Thyroid gland (tissue), 4 donors: ENCODE results near the gene MTHFR. TPM values are rescaled to one million over a fixed set of nuclear protein-coding genes. Genes with fewer than 3 reads are reported as not detected.

ENCODE experiments used
- DNase-seq, 2 donors: peaks; one replicate each; pipeline ENCODE4 v3.0.0-alpha.2; 2019
- H3K27ac ChIP-seq, 3 donors: fragments of 200-600 bp; sonication (generic); 1 replicate in 2 of 3; 2 replicates in 1 of 3; pipeline ENCODE4 v1.5.1; 2016 to 2019; ENCODE audit warnings: mild to moderate bottlenecking in 1 of 3, moderate library complexity in 1 of 3
- H3K27me3 ChIP-seq: fragments of 200-600 bp; sonication (generic); one replicate; pipeline ENCODE4 v1.5.1; 2019
- H3K36me3 ChIP-seq, 2 donors: fragments of 200-600 bp; sonication (generic); one replicate each; pipeline ENCODE4 v1.5.1; 2016 to 2019
- H3K4me1 ChIP-seq, 2 donors: fragments of 200-600 bp; sonication (generic); one replicate each; pipeline ENCODE4 v1.5.1; 2017 to 2019
- H3K4me3 ChIP-seq, 3 donors: fragments of 200-600 bp; sonication (generic); replicated peaks in 1 of 3; 1 replicate in 2 of 3; 2 replicates in 1 of 3; pipeline ENCODE4 v1.5.1; 2016; ENCODE audit warnings: mild to moderate bottlenecking in 1 of 3
- H3K9me3 ChIP-seq: fragments of 200-600 bp; sonication (generic); one replicate; pipeline ENCODE4 v1.5.1; 2017
- CTCF ChIP-seq, 6 experiments: fragments of 200-600 bp in 3 of 6; fragments of 450-650 bp in 3 of 6; sonication (generic) in 3 of 6; IDR thresholded peaks; one replicate each; pipeline ENCODE4 v1.5.1; 2016 to 2019; ENCODE audit warnings: antibody characterized with exemption in 6 of 6, mild to moderate bottlenecking in 2 of 6, inconsistent platforms in 1 of 6, moderate library complexity in 1 of 6
- POLR2A ChIP-seq, 2 donors: fragments of 450-650 bp; IDR thresholded peaks; one replicate each; pipeline ENCODE4 v1.6.1; 2017; ENCODE audit warnings: antibody characterized with exemption in 2 of 2, mild to moderate bottlenecking in 2 of 2, moderate library complexity in 1 of 2
- WGBS, 2 donors: methylation state at CpG; one replicate each; pipeline ENCODE4 v1.1.5; 2017; 5-methylcytosine and 5-hydroxymethylcytosine counted together
- intact Hi-C: fragments of 100-400 bp; cut with DNase I; formaldehyde crosslinking; loops from one replicate; pipeline ENCODE4 v1.15.1; 2023
- total RNA-seq, 4 donors: library from RNA; depleted of rRNA; stranded (reverse); fragments of >200 nt; gene quantifications; one replicate each; pipeline ENCODE4 v1.2.3, GENCODE V29; 2016

Gene MTHFR
- total RNA-seq, 4 donors from 2014 or later = 52.8 to 96.9 (median 65.6) TPM

GRCh38 chr1:11749996-11750395 lies 55.8 kb downstream of the MTHFR start:
- intact Hi-C loops = no loop called here

GRCh38 chr1:11749203-11749689 lies 56.5 kb downstream of the MTHFR start:
- WGBS, 2 donors = 84 to 86% methylated on average over 8 to 9 of the region's 9 CpGs
- H3K4me3 ChIP-seq = no peak overlapping the region
- intact Hi-C loops = no loop called here
- no peak for DNase-seq
- no peaks in the 10 kb centered on the region for H3K9me3 ChIP-seq
- no peak overlapping the region for H3K27ac ChIP-seq
- H3K4me1 ChIP-seq = no peaks in the 10 kb centered on the region
- TF ChIP-seq CTCF (IDR thresholded peaks at IDR 0.05) = peak in 2 of 6 experiments; percentile 26 to 33
- no peak for TF ChIP-seq POLR2A (IDR thresholded peaks at IDR 0.05)
- no peaks in the 10 kb centered on the region for H3K27me3 ChIP-seq
- peaks cover 8 to 45% of the 10 kb centered on the region in 2 donors for H3K36me3 ChIP-seq

More at GRCh38 chr1:11749996-11750395, 55.8 kb downstream of the MTHFR start:
- Histone ChIP-seq H3K4me1 (no peaks in the 10 kb centered on the region), H3K27me3 (no peaks in the 10 kb centered on the region), H3K27ac (no peak overlapping the region), H3K9me3 (no peaks in the 10 kb centered on the region), H3K36me3 (peaks cover 8 to 45% of the 10 kb centered on the region in 2 donors), H3K4me3 (no peak overlapping the region)
- TF ChIP-seq POLR2A (IDR thresholded peaks at IDR 0.05) = no peak
- no peak for TF ChIP-seq CTCF (IDR thresholded peaks at IDR 0.05)
- WGBS, 2 donors = 93 to 95% methylated on average over 15 of the region's 15 CpGs
- no peak for DNase-seq

GRCh38 chr1:11748294-11749202 lies 57.2 kb downstream of the MTHFR start:
- H3K9me3 ChIP-seq = no peaks in the 10 kb centered on the region
- intact Hi-C loops = no loop called here
- DNase-seq = no peak
- H3K4me3 ChIP-seq = no peak overlapping the region
- TF ChIP-seq CTCF (IDR thresholded peaks at IDR 0.05) (no peak), POLR2A (IDR thresholded peaks at IDR 0.05) (no peak)
- no peaks in the 10 kb centered on the region for H3K27me3 ChIP-seq
- H3K36me3 ChIP-seq = peaks cover 8 to 45% of the 10 kb centered on the region in 2 donors
- H3K4me1 ChIP-seq = no peaks in the 10 kb centered on the region
- H3K27ac ChIP-seq = no peak overlapping the region
- 91 to 92% methylated on average over 9 to 24 of the region's 27 CpGs for whole genome bisulfite sequencing, 2 donors

- TF ChIP-seq CTCF (IDR thresholded peaks at IDR 0.05) (no peak), POLR2A (IDR thresholded peaks at IDR 0.05) (no peak)
- intact Hi-C loops = no loop called here
- H3K9me3 ChIP-seq = no peaks in the 10 kb centered on the region
- peaks cover 8 to 45% of the 10 kb centered on the region in 2 donors for H3K36me3 ChIP-seq
- H3K4me3 ChIP-seq = no peak overlapping the region
- peaks cover 0 to 9% of the 10 kb centered on the region in 2 donors for H3K4me1 ChIP-seq
- H3K27ac ChIP-seq = no peak overlapping the region
- no peak for DNase-seq
- WGBS, 2 donors = 87 to 88% methylated on average over 18 to 20 of the region's 20 CpGs
- H3K27me3 ChIP-seq = no peaks in the 10 kb centered on the region
Measured at GRCh38 chr1:11746795-11747487, 58.8 kb downstream of the MTHFR start.
